GM12878 (cell line): ENCODE data around the gene DIDO1. TPM values are rescaled to one million over a fixed set of nuclear protein-coding genes. Genes with fewer than 3 reads are reported as not detected.

Experiments
- BACH1 ChIP-seq: fragments of 450-650 bp; IDR thresholded peaks from 2 replicates; pipeline ENCODE4 v1.6.1; 2017; ENCODE audit warnings: mild to moderate bottlenecking, borderline replicate concordance
- BCLAF1 ChIP-seq: fragments of 450-650 bp; IDR thresholded peaks from 2 replicates; pipeline ENCODE4 v1.6.1; 2017; ENCODE audit warnings: antibody characterized with exemption, mild to moderate bottlenecking, moderate library complexity
- CBFB ChIP-seq: IDR thresholded peaks from 2 replicates; pipeline ENCODE4 v1.6.1; 2016; ENCODE audit warnings: antibody characterized with exemption, low read depth
- CBX3 ChIP-seq: fragments of 200-600 bp; sonication (generic); IDR thresholded peaks from 2 replicates; pipeline ENCODE4 v1.6.1; 2016; ENCODE audit warnings: low read depth, borderline replicate concordance
- CEBPB ChIP-seq, 2 experiments: fragments of 150-350 bp in 1 of 2; IDR thresholded peaks; 2 replicates each; pipeline ENCODE4 v1.6.1; 2012 to 2014; ENCODE audit warnings: low read depth in 2 of 2, low read length in 2 of 2, borderline replicate concordance in 1 of 2, inconsistent platforms in 1 of 2
- CHD1 ChIP-seq: IDR thresholded peaks from 2 replicates; pipeline ENCODE4 v1.6.1; 2012; ENCODE audit warnings: low read depth, low read length, improper control_type of control experiment
- CREM ChIP-seq: IDR thresholded peaks from 2 replicates; pipeline ENCODE4 v1.6.1; 2014; ENCODE audit warnings: antibody characterized with exemption, low read depth
- EED ChIP-seq: sonication (generic); IDR thresholded peaks from 2 replicates; pipeline ENCODE4 v1.6.1; 2016; ENCODE audit warnings: antibody characterized with exemption, low read depth
- EZH2 ChIP-seq: IDR thresholded peaks from 2 replicates; pipeline ENCODE4 v1.6.1; 2012; ENCODE audit warnings: low read depth, mild to moderate bottlenecking, control low read depth, inconsistent platforms, low read length, borderline replicate concordance; ENCODE audit not compliant: control insufficient read depth
- FOXK2 ChIP-seq: fragments of 450-650 bp; IDR thresholded peaks from 2 replicates; pipeline ENCODE4 v1.6.1; 2017; ENCODE audit warnings: mild to moderate bottlenecking, moderate library complexity
- MYC ChIP-seq: IDR thresholded peaks from 2 replicates; pipeline ENCODE4 v1.6.1; 2011; ENCODE audit warnings: mild to moderate bottlenecking, low read length, moderate library complexity, inconsistent platforms; ENCODE audit not compliant: insufficient read depth, insufficient replicate concordance, insufficient read length, severe bottlenecking
- NKRF ChIP-seq: fragments of 450-650 bp; conservative IDR thresholded peaks from 2 replicates; pipeline ENCODE4 v1.6.1; 2017; ENCODE audit warnings: mild to moderate bottlenecking, moderate library complexity
- POLR2AphosphoS5 ChIP-seq: IDR thresholded peaks from 2 replicates; pipeline ENCODE4 v1.6.1; 2011; ENCODE audit warnings: mild to moderate bottlenecking, low read length, inconsistent platforms
- RAD51 ChIP-seq: fragments of 450-650 bp; IDR thresholded peaks from 2 replicates; pipeline ENCODE4 v1.6.1; 2016; ENCODE audit warnings: moderate library complexity, mild to moderate bottlenecking, inconsistent platforms
- RELB ChIP-seq: fragments of 450-650 bp; IDR thresholded peaks from 2 replicates; pipeline ENCODE4 v1.6.1; 2017; ENCODE audit warnings: low read depth, mild to moderate bottlenecking, moderate library complexity
- SMAD5 ChIP-seq: IDR thresholded peaks from 2 replicates; pipeline ENCODE4 v1.6.1; 2016; ENCODE audit warnings: antibody characterized with exemption, low read depth
- SP1 ChIP-seq: IDR thresholded peaks from one replicate; pipeline ENCODE4 v1.6.1; 2011; ENCODE audit warnings: low read depth, low read length
- SPI1 ChIP-seq: IDR thresholded peaks from 2 replicates; pipeline ENCODE4 v1.6.1; 2011; ENCODE audit warnings: low read depth, mild to moderate bottlenecking, low read length, moderate library complexity, borderline replicate concordance; ENCODE audit not compliant: insufficient read depth
- SREBF2 ChIP-seq: IDR thresholded peaks from 2 replicates; pipeline ENCODE4 v1.6.1; 2012; ENCODE audit warnings: mild to moderate bottlenecking, low read length
- SUZ12 ChIP-seq: fragments of 200-600 bp; sonication (generic); IDR thresholded peaks from one replicate; pipeline ENCODE4 v1.6.1; 2018; ENCODE audit warnings: antibody characterized with exemption, mild to moderate bottlenecking; ENCODE audit not compliant: unreplicated experiment
- TARDBP ChIP-seq: IDR thresholded peaks from 2 replicates; pipeline ENCODE4 v1.6.1; 2016; ENCODE audit warnings: borderline replicate concordance
- TBL1XR1 ChIP-seq: IDR thresholded peaks from 2 replicates; pipeline ENCODE4 v1.6.1; 2012; ENCODE audit warnings: low read depth, low read length, improper control_type of control experiment
- TCF3 ChIP-seq: IDR thresholded peaks from 2 replicates; pipeline ENCODE4 v1.6.1; 2012; ENCODE audit warnings: low read depth, mild to moderate bottlenecking, low read length, borderline replicate concordance; ENCODE audit not compliant: insufficient read depth
- polyA plus RNA-seq, 11 experiments: library from polyadenylated mRNA; depleted of rRNA in 4 of 11; unstranded in 6 of 11; stranded (reverse) in 5 of 11; fragments of >200 nt; fragmentation: Nextera tagmentation in 4 of 11; fragmentation: Illumina TruSeq in 1 of 11; extraction: Ambion mirVana in 4 of 11; extraction: Trizol in 1 of 11; gene quantifications; 1 replicate in 1 of 11; 2 replicates in 10 of 11; pipeline versions ENCODE4 v1.2.1 to v1.2.3, GENCODE V29; 2011 to 2016; ENCODE audit warnings: inconsistent platforms in 2 of 11, missing spikeins in 2 of 11, low read depth in 1 of 11
- total RNA-seq, 4 experiments: library from RNA; depleted of rRNA in 3 of 4; stranded (reverse); fragments of >200 nt in 3 of 4; fragmentation: Illumina TruSeq in 1 of 4; extraction: Trizol in 1 of 4; gene quantifications; 2 replicates each; pipeline versions ENCODE4 v1.2.1 to v1.2.3, GENCODE V29; 2013 to 2021

Gene DIDO1
- total and polyA plus RNA-seq, 10 of the 15 experiments (the other 5 are each of a cell fraction or from before 2014, with no cell fraction given) = 5.5 to 56.4 (median 38.4) TPM

GRCh38 chr20:62953839-62954703 is 27.8 kb upstream of the DIDO1 start (continued):
- TF ChIP-seq RAD51 (peak; percentile 95), RELB (peak; percentile 66), NKRF (peak; percentile 40), TCF3 (no peak), SUZ12 (no peak), SPI1 (peak; percentile 95), CBFB (no peak; the same call in 1 of the 2 replicates), SMAD5 (no peak), CEBPB (IDR thresholded peaks at IDR 0.05; ENCODE audit: borderline replicate concordance in 1 of 2, low read depth in 2 of 2, low read length in 2 of 2) (no peak), TBL1XR1 (no peak), POLR2AphosphoS5 (peak; percentile 36; the same call in 1 of the 2 replicates), BACH1 (no peak; the same call in 1 of the 2 replicates), SP1 (peak; percentile 25), CBX3 (no peak), CHD1 (no peak), EED (peak; percentile 45; the same call in 1 of the 2 replicates), EZH2 (no peak), FOXK2 (peak; percentile 50; the same call in 1 of the 2 replicates), CREM (peak; percentile 35; the same call in 1 of the 2 replicates), MYC (no peak), BCLAF1 (no peak), SREBF2 (no peak), TARDBP (no peak)
